Myocyte (in vitro differentiated cells): Measurements from ENCODE around the gene DRC3. TPM values are rescaled to one million over a fixed set of nuclear protein-coding genes. Genes with fewer than 3 reads are reported as not detected.
"Not testable (repeated sequence)": the region's sequence is repeated elsewhere in the genome, so short reads cannot be mapped to it uniquely, and the experiment has no call there.

ENCODE experiments used
- DNase-seq: peaks from one replicate; pipeline ENCODE4 v3.0.0-alpha.2; 2012; ENCODE audit warnings: low read depth
- total RNA-seq: library from RNA; depleted of rRNA; stranded (reverse); fragments of >200 nt; gene quantifications from 2 replicates; pipeline ENCODE4 v1.2.3, GENCODE V29; 2014

Gene DRC3
- total RNA-seq, 1 donor from 2014 or later: 1.0 TPM

GRCh38 chr17:17940441-17940911 lies 32.2 kb upstream of the DRC3 start:
- DNase-seq: peak; percentile 74

- DNase-seq: no peak
Observed at GRCh38 chr17:17941015-17941414, 31.6 kb upstream of the DRC3 start.

- DNase-seq: peak; percentile 40
Observed at GRCh38 chr17:17942846-17943245, 29.8 kb upstream of the DRC3 start.

GRCh38 chr17:17943281-17943984 lies 29.2 kb upstream of the DRC3 start:
- no peak for DNase-seq

- no peak for DNase-seq
Observed at GRCh38 chr17:17944242-17944641, 28.4 kb upstream of the DRC3 start.

- DNase-seq: no peak
Observed at GRCh38 chr17:17944743-17945142, 27.9 kb upstream of the DRC3 start.

GRCh38 chr17:17946093-17946492 lies 26.6 kb upstream of the DRC3 start:
- no peak for DNase-seq

- no peak for DNase-seq
Observed at GRCh38 chr17:17947309-17947708, 25.4 kb upstream of the DRC3 start.

GRCh38 chr17:17947966-17948365 lies 24.7 kb upstream of the DRC3 start:
- DNase-seq: no peak

GRCh38 chr17:17950347-17950746 lies 22.3 kb upstream of the DRC3 start:
- no peak for DNase-seq

GRCh38 chr17:17950806-17951205 lies 21.9 kb upstream of the DRC3 start:
- DNase-seq: no peak

GRCh38 chr17:17951524-17951923 lies 21.1 kb upstream of the DRC3 start:
- DNase-seq: no peak

- DNase-seq: no peak
Observed at GRCh38 chr17:17952691-17953090, 20.0 kb upstream of the DRC3 start.

GRCh38 chr17:17954079-17954478 lies 18.6 kb upstream of the DRC3 start:
- no peak for DNase-seq

GRCh38 chr17:17955790-17956341 lies 16.8 kb upstream of the DRC3 start:
- not testable (repeated sequence) for DNase-seq

- DNase-seq: no peak
Observed at GRCh38 chr17:17957584-17957916, 15.1 kb upstream of the DRC3 start.

- DNase-seq: no peak
Observed at GRCh38 chr17:17958982-17959381, 13.7 kb upstream of the DRC3 start.

- peak; percentile 57 for DNase-seq
Observed at GRCh38 chr17:17959520-17960361, 12.9 kb upstream of the DRC3 start.

- no peak for DNase-seq
Observed at GRCh38 chr17:17960500-17961030, 12.1 kb upstream of the DRC3 start.

- DNase-seq: no peak
Observed at GRCh38 chr17:17963066-17963465, 9.6 kb upstream of the DRC3 start.

- DNase-seq: no peak
Observed at GRCh38 chr17:17963694-17964436, 8.8 kb upstream of the DRC3 start.
